Nephron progenitor cell (in vitro differentiated cells): ENCODE measurements around the gene WNT1.
A peak's percentile ranks its signal among the peaks of the same experiment; 100 is the strongest.

ENCODE experiments used
- DNase-seq: peaks from one replicate; pipeline ENCODE4 v3.0.0; 2021
- H3K27ac Mint-ChIP-seq: 2 replicates; pipeline ENCODE4 v1.8.0; 2021; ENCODE audit warnings: mild to moderate bottlenecking, moderate library complexity, mixed read lengths
- H3K27me3 Mint-ChIP-seq: 2 replicates; pipeline ENCODE4 v1.8.0; 2021; ENCODE audit warnings: mild to moderate bottlenecking, low read depth, mixed read lengths; ENCODE audit not compliant: poor library complexity
- H3K36me3 Mint-ChIP-seq: 2 replicates; pipeline ENCODE4 v1.8.0; 2021; ENCODE audit warnings: low read depth, mixed read lengths
- H3K4me1 Mint-ChIP-seq: 2 replicates; pipeline ENCODE4 v1.8.0; 2021; ENCODE audit warnings: mixed read lengths
- H3K4me3 Mint-ChIP-seq: 2 replicates; pipeline ENCODE4 v1.8.0; 2021; ENCODE audit warnings: mild to moderate bottlenecking, moderate library complexity, mixed read lengths
- H3K9me3 Mint-ChIP-seq: 2 replicates; pipeline ENCODE4 v1.8.0; 2021; ENCODE audit warnings: mild to moderate bottlenecking, moderate library complexity, mixed read lengths
- CTCF ChIP-seq: fragments of 200-600 bp; sonication (generic); IDR thresholded peaks from 2 replicates; pipeline ENCODE4 v1.5.0; 2021; ENCODE audit warnings: antibody characterized with exemption

Gene WNT1

GRCh38 chr12:48994224-48995085 is 16.3 kb downstream of the WNT1 start:
- DNase-seq = no peak
- Mint-ChIP-seq H3K27ac (no peak overlapping the region), H3K4me3 (peak overlapping the region; percentile 30), H3K9me3 (no peaks in the 10 kb centered on the region), H3K36me3 (no peaks in the 10 kb centered on the region), H3K27me3 (peaks cover 73% of the 10 kb centered on the region), H3K4me1 (peaks cover 24% of the 10 kb centered on the region)
- no peak for TF ChIP-seq CTCF

DNA sequence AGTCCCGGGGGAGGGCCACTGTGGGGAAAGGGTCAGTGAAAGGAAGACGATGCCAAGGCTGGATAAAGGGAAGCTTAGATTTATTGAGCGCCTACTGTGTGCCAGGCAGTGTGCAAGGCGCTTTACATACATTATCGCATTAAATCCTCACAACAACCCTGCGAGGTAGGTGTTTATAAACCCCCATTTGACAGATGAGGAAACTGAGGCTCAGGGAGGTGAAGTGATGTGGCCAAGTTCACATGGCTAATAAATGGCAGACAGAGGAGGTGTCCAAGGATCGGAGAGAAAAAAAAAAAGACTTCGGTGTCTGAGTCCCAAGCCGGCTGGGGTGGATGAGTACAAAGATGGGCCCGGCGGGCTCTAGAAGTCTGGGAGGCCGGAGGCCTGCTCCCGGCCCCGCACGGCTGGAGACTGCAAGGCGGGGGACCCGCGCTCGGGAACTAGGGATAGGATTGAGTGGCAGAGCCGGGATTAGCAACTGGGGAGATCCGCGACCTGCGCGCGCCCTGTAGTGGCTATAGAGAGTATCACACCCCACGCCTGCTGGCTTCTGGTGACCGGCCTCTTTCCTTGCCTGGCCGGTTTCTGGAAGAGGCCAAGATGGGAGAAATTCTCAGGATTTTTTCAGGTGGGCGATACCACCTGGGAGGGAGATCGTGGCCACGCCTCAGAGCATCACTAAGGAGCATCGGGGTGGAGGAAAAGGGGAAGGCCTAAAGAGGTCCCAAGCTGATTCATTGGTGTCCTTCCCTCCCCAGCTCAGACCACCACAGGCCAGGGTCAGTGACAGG is 17.2 kb downstream of the WNT1 start:
- peak overlapping the region; percentile 37 for H3K4me3 Mint-ChIP-seq
- peak; percentile 81 for TF ChIP-seq CTCF
- H3K27ac Mint-ChIP-seq = no peak overlapping the region
- no peaks in the 10 kb centered on the region for H3K9me3 Mint-ChIP-seq
- H3K36me3 Mint-ChIP-seq = no peaks in the 10 kb centered on the region
- peaks cover 33% of the 10 kb centered on the region for H3K4me1 Mint-ChIP-seq
- peak; percentile 88 for DNase-seq
- H3K27me3 Mint-ChIP-seq = peaks cover 73% of the 10 kb centered on the region

- Mint-ChIP-seq H3K4me3 (peak overlapping the region; percentile 59), H3K36me3 (peaks cover 12% of the 10 kb centered on the region), H3K9me3 (no peaks in the 10 kb centered on the region), H3K27ac (no peak overlapping the region), H3K27me3 (peaks cover 79% of the 10 kb centered on the region), H3K4me1 (peaks cover 35% of the 10 kb centered on the region)
- peak; percentile 89 for DNase-seq
- TF ChIP-seq CTCF = peak; percentile 68
These were observed 18.9 kb downstream of the WNT1 start for GRCh38 chr12:48996794-48997718.

GRCh38 chr12:48997719-48998496 is 19.8 kb downstream of the WNT1 start:
- H3K4me1 Mint-ChIP-seq = peaks cover 35% of the 10 kb centered on the region
- no peak overlapping the region for H3K27ac Mint-ChIP-seq
- peaks cover 21% of the 10 kb centered on the region for H3K36me3 Mint-ChIP-seq
- peak overlapping the region; percentile 59 for H3K4me3 Mint-ChIP-seq
- peak; percentile 73 for DNase-seq
- TF ChIP-seq CTCF = no peak
- no peaks in the 10 kb centered on the region for H3K9me3 Mint-ChIP-seq
- peaks cover 76% of the 10 kb centered on the region for H3K27me3 Mint-ChIP-seq
